ENCODE results near the gene KCNT2. TPM values are rescaled to one million over a fixed set of nuclear protein-coding genes. Genes with fewer than 3 reads are reported as not detected.

Gene KCNT2
- total and polyA plus RNA-seq, 5 donors from 2014 or later: not detected

Other genes starting within 250 kb of the KCNT2 start
- 0.17 TPM for gene CFH, start 43.6 kb upstream of the KCNT2 start, total RNA-seq
- under 1 TPM in 1 of 4 donors, not detected in 3; 0.48 TPM for gene CFH, start 43.6 kb upstream of the KCNT2 start, polyA plus RNA-seq
- gene CFHR3, start 166.4 kb upstream of the KCNT2 start, total RNA-seq: not detected
- not detected for gene CFHR3, start 166.4 kb upstream of the KCNT2 start, polyA plus RNA-seq
- not detected for gene CFHR1, start 211.3 kb upstream of the KCNT2 start, total RNA-seq
- not detected for gene CFHR1, start 211.3 kb upstream of the KCNT2 start, polyA plus RNA-seq